MM.1S (cell line): ENCODE data around the gene FBXO5.

ENCODE experiments used
- CTCF ChIP-seq: fragments of 300-600 bp; sonication (generic); IDR thresholded peaks from 2 replicates; pipeline ENCODE4 v1.5.1; 2016; ENCODE audit warnings: antibody characterized with exemption, low read length, mixed read lengths
- EZH2phosphoT487 ChIP-seq: fragments of 300-600 bp; sonication (generic); IDR thresholded peaks from 2 replicates; pipeline ENCODE4 v1.6.1; 2018; ENCODE audit warnings: antibody characterized with exemption, low read length

GRCh38 chr6:152952045-152952444, 30.8 kb downstream of the FBXO5 start:
- no peak for TF ChIP-seq CTCF
- TF ChIP-seq EZH2phosphoT487 = no peak
